ENCODE data around the gene ISOC1.

ISOC1 gene
- 16.2 to 18.0 reads per million in 2 donors for total RNA-seq

DNA sequence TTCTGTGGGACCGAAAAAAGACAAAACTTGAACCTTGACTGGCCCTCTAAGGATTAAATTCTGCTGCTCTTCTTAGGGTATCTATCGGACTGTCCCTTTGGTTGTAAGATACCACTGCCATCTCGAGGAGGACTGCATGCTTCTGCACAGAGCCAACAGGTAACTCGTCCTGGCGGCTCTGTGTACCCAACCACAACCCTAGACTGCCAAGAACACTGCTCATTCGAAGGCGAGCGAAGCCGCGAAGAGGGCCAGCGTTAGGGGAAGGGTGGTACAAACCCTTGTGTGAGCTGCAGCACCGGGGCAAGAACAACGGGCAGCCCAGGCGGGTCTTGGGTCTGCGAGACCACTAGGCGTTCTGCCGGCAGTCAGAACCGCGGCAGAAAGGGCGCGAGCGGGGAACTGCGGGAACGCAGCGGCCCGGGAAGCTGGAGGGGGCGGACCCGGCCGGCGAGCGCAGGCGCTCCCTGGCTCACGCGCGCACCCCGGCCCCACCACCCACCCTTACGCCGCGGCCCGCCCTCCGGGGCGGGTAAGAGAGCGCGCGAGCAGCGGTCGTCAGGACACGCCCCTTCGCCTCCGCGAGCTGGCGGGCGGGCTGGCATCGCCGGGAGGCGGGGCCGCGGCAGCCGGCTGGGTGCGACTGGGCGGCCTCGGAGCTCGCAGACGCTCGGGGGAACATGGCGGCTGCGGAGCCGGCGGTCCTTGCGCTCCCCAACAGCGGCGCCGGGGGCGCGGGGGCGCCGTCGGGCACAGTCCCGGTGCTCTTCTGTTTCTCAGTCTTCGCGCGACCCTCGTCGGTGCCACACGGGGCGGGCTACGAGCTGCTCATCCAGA is at the start of gene ISOC1:
Gene ISOC1 (plus strand): TSS at position 663 of the 837 bp plus-strand sequence. CDS start 18 bp downstream, at position 681.
- DNase-seq, result peak; percentile 84

DNA sequence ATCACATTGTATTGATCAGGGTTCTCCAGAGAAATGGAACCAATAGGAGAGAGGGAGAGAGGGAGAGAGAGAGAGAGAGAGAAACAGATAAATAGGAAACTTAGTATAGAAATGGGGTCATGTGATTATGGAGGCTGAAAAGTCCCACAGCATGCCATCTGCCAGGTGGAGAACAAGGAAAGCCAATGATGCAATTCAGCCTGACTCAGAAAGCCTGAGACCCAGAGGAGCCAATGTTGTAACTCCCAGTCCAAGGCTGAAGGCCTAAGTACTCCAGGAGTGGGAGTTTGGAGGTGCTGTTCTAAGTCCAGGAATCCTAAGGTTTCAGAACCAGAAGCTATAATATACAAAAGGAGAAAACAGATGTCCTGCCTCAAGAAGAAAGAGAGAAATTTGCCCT is 48.4 kb upstream of the ISOC1 start:
- DNase-seq, result no peak

- no peak for DNase-seq
Measured at GRCh38 chr5:129048509-129048908, 46.0 kb upstream of the ISOC1 start.

DNA sequence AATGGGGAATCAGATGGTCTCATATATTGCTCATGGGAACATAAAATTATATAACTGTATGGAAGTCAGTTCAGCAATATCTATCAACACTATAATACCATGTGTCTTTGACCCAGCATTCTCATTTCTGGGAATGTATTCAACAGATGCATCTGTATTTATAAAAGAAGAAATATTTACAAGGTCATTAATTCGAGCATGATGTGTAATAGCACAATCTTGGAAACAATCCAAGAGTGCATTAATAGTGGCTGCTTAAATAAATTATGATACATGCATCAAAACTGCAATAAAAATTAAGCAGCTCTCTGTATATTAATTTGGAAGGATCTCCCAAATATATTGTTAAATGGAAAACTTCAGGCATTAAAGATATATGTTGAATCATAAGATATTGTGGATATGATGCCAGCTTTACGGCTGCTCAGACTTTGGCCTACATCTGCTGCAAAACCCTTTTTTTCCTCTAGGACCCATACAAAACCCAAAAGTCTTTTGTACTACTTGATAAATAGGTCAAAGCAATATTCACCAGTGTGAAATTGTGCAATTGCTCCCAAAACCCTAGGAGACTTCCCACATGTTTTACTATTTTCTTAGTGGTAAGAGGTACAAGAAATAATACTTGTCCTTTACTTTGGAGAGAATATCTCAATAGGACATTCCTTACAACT is 45.3 kb upstream of the ISOC1 start:
- no peak for DNase-seq

DNA sequence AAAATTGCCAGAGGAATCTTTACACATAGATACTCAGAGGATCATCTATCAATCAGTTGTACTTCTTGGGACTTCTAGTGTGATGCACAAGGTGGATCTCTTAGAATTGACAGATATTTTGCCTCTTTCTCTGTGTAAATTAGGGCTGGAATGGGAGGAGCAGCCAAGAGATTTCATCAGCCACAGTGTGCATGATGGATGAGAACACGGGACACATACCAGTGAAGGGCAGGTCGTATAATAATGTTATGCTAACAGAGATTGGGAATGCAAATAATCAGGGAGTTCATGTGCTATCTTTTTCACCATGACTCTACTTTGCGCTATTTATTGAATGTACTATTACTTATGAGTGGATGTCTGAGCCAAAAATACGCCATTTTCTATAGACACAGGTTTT is 43.3 kb upstream of the ISOC1 start:
- no peak for DNase-seq

DNA sequence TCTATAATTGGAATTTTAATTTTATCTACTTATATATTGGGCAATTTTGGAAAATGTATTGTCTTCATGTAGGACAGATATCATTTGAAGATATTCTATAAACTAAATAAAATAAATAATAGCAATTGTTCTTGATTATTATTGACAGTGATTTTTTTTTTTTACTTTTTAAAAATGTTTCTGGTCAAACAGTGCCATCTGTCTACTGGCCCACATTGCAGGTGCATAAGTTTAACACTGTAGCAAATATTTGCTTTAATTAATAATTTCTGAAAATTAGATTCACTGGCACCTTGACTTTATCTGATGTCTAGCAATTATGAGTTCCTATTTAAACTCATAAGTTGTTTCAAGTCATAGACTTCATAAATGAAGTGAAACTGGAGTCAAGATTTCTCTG is 41.1 kb upstream of the ISOC1 start:
- DNase-seq, result no peak

GRCh38 chr5:129057329-129057728 is 37.2 kb upstream of the ISOC1 start:
- DNase-seq, result no peak

DNA sequence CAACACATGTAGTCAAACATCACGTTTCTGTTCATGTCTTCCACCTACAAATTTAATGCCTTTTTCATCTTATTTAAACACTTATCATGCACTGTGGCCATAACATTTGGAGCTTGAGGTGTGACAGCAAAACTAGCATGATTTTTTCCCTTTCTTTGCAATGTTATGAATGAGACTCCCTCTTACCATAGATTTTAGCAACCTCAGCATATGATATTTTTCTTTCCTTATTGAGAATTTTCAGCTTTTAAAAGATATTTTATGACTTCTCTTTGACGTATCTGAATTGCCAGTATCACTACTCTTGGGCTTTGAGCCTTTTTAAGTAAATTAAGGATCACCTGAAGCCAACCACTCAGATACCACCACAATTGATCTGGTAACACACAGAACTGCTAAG is 32.7 kb upstream of the ISOC1 start:
- no peak for DNase-seq

DNA sequence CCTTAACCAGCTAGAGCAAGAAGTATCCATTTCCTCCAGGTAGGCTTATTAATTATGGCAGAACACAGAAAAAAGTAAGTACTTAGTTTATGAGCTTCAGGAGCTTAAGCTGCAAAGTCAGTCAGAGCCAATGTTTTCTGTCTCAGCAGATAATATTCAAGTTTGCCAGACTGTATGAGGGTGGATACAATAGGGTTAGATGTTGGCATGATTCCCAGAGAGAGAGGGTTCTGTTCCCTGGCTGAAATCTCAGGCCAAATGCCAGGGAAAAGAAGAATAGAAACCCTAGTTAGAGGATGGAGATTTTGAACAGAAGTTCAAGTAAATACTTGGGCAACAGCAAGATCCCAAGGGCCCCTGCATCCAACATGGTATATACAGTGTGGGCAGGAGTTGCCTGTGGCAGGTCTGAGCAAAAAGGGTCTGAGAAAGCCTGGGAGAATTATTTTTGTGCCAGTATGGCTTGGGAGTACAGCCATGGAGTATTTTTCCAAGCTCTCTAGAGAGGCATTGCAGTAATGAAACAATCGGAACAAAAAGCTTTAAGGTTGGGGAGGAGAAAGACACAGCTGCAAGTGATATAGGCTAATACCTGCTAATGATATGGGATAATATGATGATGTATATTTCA is 31.0 kb upstream of the ISOC1 start:
- DNase-seq, result no peak

GRCh38 chr5:129065721-129066120 is 28.8 kb upstream of the ISOC1 start:
- DNase-seq, result no peak

- no peak for DNase-seq
Measured at GRCh38 chr5:129067745-129068144, 26.8 kb upstream of the ISOC1 start.

- DNase-seq, result no peak
Measured at GRCh38 chr5:129069292-129069691, 25.3 kb upstream of the ISOC1 start.

GRCh38 chr5:129073111-129073510 is 21.4 kb upstream of the ISOC1 start:
- DNase-seq, result no peak

DNA sequence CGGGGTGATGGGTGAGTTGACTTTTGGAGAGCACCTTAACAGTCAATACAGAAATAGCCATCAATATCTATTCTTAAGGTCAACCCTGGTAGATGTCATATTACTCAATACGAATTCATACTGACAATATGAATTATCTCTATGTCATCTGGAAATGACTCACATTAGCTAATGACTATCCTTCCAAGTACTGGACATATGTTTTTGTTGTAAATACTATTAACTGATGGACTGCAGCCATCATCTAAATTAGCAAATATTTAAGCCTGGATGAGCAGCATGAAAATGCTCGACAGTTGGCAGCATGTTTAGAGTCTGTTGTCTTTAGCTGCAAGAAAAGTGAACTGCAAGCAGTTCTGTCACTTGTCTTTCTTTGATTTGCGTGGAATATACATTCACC is 19.6 kb upstream of the ISOC1 start:
- no peak for DNase-seq

DNA sequence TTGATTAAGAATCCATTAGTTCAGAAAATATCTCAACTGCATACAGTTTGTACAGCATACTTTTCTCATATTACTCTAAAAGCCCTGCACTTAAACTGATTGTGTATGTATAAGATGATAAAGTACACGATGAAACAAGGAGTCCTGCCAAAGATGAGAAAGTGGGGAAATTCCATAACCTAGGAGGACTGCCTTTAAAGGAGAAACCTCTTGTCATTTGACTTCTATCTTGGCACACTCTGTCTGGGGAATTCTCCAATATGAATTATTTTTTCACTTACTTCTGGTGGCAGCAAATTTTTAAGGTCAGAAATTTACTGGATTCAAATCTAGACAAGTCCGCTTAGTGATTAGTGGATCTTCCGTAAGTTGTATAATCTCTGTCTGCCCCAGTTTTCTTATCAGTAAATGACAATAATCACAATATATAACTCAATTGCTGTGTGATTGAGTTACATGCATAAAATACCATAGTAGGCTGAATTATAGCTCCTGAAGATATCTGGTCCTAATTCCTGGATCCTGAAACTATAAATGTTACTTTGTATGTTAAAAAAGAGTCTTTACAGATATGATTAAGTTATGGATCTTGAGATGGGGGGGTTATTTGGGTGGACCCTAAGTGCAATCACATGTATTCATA is 17.0 kb upstream of the ISOC1 start:
- DNase-seq, result no peak

DNA sequence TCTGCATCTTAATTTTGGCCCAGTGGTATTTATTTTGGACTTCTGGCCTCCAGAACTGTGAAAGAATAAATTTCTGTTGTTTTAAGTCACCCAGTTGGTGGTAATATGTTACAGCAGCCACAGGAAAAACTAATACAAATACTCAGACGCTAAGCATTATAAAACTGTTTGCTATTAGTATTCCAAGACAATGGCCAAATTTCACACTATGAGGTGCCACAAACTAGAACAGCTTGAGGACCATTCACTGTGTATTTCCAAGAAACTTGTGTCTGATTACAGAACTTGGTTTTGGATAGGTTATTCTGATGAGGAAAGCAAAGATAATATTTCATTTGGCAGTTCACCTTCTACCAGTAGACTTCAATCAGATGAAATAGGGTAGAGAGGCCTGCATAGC is 16.3 kb upstream of the ISOC1 start:
- no peak for DNase-seq

DNA sequence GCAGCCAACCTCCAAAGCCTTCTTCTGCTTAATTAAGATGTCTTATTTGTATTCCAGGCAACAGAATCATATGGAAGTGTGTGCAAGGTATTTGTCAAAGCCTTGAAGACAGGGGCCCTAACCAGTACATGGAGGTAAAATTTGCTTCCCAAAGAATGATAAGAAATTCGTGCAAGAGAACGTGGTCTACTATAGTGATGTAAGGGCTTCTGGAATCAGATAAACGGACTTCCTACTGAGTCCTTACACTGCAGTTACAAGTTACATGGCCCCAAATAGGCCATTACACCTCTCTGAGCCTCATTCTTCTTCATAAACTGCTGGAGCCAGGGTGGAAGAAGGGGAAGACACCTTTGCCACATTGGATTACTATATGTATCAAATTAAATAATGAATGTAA is 15.9 kb upstream of the ISOC1 start:
- DNase-seq, result no peak

DNA sequence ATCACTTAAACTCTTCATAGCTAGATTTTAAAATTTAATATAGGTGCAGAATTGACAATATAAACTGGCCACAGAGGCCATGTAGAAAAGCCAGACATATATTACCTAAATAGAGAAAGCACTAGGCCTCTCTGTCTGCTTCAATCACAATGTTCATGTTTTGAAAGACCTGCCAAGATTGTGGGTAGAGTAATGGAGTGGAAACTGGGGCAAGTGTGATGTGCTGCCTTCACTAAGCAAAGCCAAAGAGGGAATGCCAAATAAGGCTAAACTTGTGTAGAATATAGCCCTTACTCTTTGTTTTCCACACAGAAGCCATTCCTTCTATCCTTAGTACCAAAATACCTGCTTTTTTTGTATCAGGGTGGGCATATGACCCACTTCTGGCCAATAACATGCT is 15.1 kb upstream of the ISOC1 start:
- DNase-seq, result no peak

DNA sequence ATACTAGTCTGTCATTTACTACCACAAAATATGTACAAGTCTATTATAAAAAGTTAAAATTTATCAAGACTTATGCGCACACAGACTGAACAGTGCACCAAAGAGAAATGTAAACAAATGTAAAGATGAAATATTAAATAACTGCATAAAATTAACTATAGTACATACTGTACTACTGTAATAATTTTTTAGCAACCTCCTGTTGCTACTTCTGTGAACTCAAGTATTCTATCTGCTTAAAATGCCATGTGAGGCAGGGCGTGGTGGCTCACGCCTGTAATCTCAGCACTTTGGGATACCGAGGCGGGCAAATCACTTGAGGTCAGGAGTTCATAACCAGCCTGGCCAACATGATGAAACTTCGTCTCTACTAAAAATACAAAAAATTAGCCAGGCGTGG is 13.8 kb upstream of the ISOC1 start:
- DNase-seq, result no peak

- no peak for DNase-seq
Measured at GRCh38 chr5:129082225-129083136, 12.1 kb upstream of the ISOC1 start.

GRCh38 chr5:129094924-129095899 is 663 bp downstream of the ISOC1 start:
- peak; percentile 33 for DNase-seq

All from T-helper 9 cell (primary cell).